Dermis blood vessel endothelial cell (primary cell): ENCODE measurements around the gene EEIG1. TPM values are rescaled to one million over a fixed set of nuclear protein-coding genes. Genes with fewer than 3 reads are reported as not detected.

Experiments
- DNase-seq: peaks from one replicate; pipeline ENCODE4 v3.0.0; 2010
- total RNA-seq: library from RNA; depleted of rRNA; stranded (reverse); fragments of >200 nt; gene quantifications from 2 replicates; pipeline ENCODE4 v1.2.3, GENCODE V29; 2014

The EEIG1 gene
- 8.3 and 34.4 TPM in 2 replicates for total RNA-seq

GRCh38 chr9:127980706-127981558 is at the start of gene EEIG1:
TSS of gene EEIG1 (minus strand) at chr9:127980989. CDS start at chr9:127980137, 852 bp downstream.
- DNase-seq, result peak; percentile 92

DNA sequence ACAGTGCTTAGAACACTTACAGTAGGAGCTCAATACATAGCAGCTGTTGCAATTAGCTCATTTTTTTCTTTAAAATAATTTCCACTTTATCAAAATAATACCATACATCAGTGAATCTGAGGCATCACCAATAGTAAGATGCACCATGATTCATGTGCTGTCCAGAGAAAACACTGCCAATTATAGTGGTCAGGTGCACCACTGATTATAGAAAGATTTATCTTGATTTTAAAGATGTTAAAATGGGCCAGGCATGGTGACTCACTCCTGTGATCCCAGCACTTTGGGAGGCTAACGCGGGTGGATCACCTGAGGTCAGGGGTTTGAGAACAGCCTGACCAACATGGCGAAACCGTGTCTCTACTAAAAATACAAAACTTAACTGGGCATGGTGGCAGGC is 46.9 kb upstream of the EEIG1 start:
- DNase-seq, result no peak

DNA sequence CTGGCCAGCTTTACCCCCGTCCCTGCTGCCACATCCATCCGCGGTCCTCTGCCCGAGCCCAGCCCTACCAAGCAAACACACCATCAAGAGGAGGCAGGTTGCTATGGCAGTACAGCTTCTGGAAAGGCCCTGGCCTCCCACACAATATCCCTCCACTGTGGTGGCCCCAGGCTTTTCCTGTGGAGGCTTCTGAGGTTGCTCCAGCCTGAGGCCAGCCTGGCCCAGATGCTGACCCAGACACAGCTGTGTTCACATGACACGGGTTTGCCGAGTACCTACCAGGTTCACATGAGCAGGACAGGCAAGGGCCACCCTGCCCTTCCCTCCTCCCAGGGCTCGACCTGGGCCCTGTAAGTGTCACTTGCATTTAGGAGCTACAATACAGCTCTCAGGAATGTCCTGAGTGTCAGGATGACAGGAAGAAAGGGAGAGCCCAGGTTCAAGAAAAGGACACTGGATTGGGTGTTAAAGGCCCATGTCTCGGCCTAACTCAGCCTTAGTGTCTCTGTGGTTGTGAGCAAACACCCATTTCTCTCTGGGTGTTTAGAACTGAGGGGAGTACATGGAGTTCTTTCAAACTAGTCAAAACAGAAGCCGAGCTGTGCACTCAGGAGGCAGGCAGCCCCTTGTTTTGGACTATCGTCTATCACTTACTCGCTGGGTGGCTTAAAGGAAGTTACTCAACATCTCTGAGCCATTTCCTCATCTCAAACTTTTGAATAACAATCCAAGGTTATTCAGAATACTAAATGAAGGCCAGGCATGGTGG is 46.2 kb upstream of the EEIG1 start:
- DNase-seq, result peak; percentile 47

- no peak for DNase-seq
Measured at GRCh38 chr9:128026255-128026772, 45.5 kb upstream of the EEIG1 start.

DNA sequence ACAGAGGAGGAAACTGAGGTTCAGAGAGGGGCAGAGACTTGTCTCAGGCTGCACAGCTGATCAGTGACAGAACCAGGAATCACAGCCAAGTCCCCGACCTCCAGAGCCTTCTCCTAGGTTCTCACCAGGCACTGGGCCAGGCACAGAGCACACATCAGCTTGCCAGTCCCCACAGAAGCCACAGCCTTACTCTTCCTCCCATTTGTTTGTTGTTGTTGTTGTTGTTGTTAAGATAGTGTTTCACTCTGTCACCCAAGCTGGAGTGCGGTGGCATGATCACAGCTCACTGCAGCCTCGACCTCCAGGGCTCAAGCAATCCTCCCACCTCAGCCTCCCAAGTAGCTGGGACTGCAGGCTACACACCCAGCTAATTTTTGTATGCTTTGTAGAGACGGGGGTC is 44.9 kb upstream of the EEIG1 start:
- no peak for DNase-seq

DNA sequence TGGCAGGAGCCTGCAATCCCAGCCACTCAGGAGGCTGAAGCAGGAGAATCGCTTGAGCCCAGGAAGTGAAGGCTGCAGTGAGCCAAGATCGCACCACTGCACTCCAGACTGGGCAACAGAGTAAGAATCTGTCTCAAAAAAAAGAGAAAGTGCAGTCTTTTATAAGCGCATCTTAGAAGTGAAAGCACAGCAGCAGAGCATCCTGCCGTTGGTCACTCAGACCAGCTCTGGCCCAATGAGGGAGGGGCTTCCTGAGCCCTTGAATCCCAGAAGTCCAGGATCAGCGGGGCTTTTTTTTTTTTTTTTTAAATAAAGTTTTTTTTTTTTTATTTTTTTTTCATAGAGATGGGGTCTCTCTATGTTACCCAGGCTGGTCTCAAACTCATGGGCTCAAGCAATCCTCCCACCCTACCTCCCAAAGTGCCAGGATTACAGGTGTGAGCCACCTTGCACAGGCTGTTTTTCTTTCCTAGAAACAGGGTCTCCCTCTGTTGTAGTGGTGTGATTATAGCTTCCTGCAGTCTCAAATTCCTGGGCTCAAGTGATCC is 44.0 kb upstream of the EEIG1 start:
- DNase-seq, result no peak

GRCh38 chr9:128023671-128024070 is 42.9 kb upstream of the EEIG1 start:
- peak; percentile 29 for DNase-seq

DNA sequence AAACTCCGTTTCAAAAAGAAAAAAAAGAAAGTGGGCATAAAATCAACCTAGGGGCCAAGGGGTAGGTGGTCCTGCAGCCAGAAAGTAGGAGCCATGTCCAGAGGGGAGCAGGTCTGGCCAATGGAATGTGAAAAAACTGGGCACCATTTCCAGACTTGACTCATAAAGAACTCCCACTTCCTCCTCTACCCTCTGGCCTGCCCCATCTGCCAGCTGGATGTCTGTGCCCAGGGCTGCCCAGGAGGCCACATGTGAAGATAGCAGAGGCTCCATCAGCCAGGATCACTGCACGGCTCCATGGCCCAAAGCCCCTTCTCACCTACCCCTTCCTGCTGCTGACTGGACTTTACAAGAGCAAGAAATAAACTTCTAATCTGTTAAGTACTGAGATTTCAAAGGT is 42.1 kb upstream of the EEIG1 start:
- DNase-seq, result peak; percentile 45

GRCh38 chr9:128021098-128021497 is 40.3 kb upstream of the EEIG1 start:
- no peak for DNase-seq

- DNase-seq, result no peak
Measured at GRCh38 chr9:128020692-128021091, 39.9 kb upstream of the EEIG1 start.

DNA sequence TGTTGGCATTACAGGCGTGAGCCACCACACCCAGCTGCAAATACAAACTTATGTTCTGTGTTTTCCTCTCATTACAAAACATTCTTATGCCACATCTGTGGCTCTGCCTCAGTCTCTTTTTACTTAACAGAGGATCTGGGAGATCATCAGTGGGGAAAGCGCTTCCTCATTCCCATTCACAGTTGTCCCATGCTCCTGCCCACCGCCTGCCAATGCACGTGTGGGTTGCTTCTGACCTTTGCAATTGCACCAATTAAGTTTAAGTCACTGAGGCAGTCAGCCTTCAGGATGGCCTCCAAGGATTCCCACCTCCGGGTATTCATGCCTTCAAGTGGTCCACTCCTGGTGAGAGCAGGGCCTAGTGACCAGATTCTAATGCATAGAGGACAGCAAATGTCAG is 34.9 kb upstream of the EEIG1 start:
- DNase-seq, result no peak

- peak; percentile 92 for DNase-seq
Measured at GRCh38 chr9:128011071-128011817, 30.5 kb upstream of the EEIG1 start.

- DNase-seq, result no peak
Measured at GRCh38 chr9:128009639-128010038, 28.9 kb upstream of the EEIG1 start.

GRCh38 chr9:128008171-128008570 is 27.4 kb upstream of the EEIG1 start:
- no peak for DNase-seq

DNA sequence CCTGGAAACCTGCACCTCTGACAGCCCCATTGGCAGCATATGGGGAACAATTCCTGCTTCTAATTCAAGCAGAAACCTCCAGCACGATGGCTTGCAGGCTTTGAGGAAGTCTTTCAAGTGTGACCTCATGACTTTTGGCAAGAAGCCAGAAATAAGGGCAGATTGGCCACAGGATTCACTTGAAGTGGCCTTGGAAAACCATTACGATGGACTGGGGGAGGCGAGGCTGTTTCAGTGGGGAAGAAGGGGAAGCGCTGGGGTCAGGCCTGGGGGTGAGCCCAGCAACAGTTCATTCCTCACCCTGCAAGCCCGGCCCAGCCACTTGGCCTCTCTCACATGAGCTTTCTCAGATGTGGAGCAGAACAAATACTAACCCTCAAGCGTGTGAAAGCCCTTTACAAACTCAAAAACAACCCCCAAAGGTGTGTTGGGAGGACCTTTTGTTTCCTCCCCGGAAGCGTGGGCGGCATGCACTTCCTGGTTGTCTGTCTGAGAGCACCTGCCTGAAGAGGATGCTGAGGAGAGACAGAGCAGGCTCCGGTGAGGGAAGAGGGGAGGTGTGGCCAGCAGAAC is 26.9 kb upstream of the EEIG1 start:
- peak; percentile 95 for DNase-seq

DNA sequence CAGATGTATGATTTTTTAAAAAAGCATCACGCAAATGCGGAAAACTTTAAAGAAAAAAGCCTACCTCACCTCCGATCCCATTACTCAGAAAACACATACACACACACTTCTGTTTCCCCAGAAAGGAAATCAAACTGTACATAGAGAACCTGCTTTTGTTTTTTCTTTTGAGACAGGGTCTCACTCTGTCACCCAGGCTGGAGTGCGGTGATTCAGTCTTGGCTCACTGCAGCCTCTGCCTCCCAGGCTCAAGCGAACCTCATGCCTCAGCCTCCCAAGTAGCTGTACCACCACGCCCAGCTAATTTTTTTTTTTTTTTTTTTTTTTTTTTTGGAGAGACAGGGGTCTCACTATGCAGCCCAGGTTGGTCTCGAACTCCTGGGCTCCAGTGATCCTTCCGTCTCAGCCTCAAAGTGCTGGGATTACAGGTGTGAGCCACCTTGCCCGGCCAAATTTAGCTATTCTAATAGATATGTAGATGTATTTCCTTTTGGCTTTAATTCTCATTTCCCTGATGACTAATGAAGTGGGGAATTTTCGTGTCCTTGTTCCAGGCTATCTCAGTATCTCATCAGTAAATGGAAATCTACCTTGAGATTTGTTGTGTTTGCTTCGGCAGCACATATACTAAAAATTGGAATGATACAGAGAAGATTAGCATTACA is 25.7 kb upstream of the EEIG1 start:
- DNase-seq, result peak; percentile 62

- DNase-seq, result peak; percentile 98
Measured at GRCh38 chr9:128005923-128006322, 25.1 kb upstream of the EEIG1 start.

- DNase-seq, result no peak
Measured at GRCh38 chr9:128003966-128004604, 23.3 kb upstream of the EEIG1 start.

- no peak for DNase-seq
Measured at GRCh38 chr9:128002959-128003358, 22.2 kb upstream of the EEIG1 start.

GRCh38 chr9:128001779-128002298 is 21.1 kb upstream of the EEIG1 start:
- peak; percentile 86 for DNase-seq
